Esophagus (tissue), 2 donors: Measurements from ENCODE around the gene RILPL2. TPM values are rescaled to one million over a fixed set of nuclear protein-coding genes. Genes with fewer than 3 reads are reported as not detected.

Source experiments
- H3K27ac ChIP-seq, 2 donors: one replicate each; pipeline ENCODE4 v1.5.1; 2013; ENCODE audit warnings: low read depth in 2 of 2, mild to moderate bottlenecking in 2 of 2, inconsistent platforms in 1 of 2, low read length in 1 of 2, moderate library complexity in 1 of 2
- H3K27me3 ChIP-seq, 2 donors: one replicate each; pipeline ENCODE4 v1.6.1; 2013; ENCODE audit warnings: low read length in 2 of 2, control low read depth in 1 of 2, mild to moderate bottlenecking in 1 of 2; ENCODE audit not compliant: insufficient read depth in 2 of 2, control insufficient read depth in 1 of 2
- H3K36me3 ChIP-seq, 2 donors: one replicate each; pipeline ENCODE4 v1.6.1; 2013; ENCODE audit warnings: low read length in 1 of 2; ENCODE audit not compliant: control insufficient read depth in 2 of 2, insufficient read depth in 2 of 2
- H3K4me1 ChIP-seq, 2 donors: one replicate each; pipeline ENCODE4 v1.6.1; 2013; ENCODE audit warnings: low read length in 1 of 2; ENCODE audit not compliant: control insufficient read depth in 2 of 2, insufficient read depth in 2 of 2
- H3K4me3 ChIP-seq, 2 donors: one replicate each; pipeline ENCODE4 v1.5.1; 2013; ENCODE audit warnings: low read length in 2 of 2, mild to moderate bottlenecking in 2 of 2, low read depth in 1 of 2, moderate library complexity in 1 of 2
- H3K9me3 ChIP-seq, 2 donors: one replicate each; pipeline ENCODE4 v1.6.1; 2013; ENCODE audit warnings: mild to moderate bottlenecking in 2 of 2, low read depth in 1 of 2, low read length in 1 of 2, moderate library complexity in 1 of 2; ENCODE audit not compliant: control insufficient read depth in 2 of 2, insufficient read depth in 1 of 2
- WGBS, 2 donors: extraction: QIAGEN DNeasy Blood & Tissue Kit; methylation state at CpG; one replicate each; pipeline ENCODE4 v1.1.7; 2013; 5-methylcytosine and 5-hydroxymethylcytosine counted together
- polyA plus RNA-seq, 2 donors: library from polyadenylated mRNA; stranded (reverse); fragments of 200-250 nt; gene quantifications; one replicate each; pipeline ENCODE4 v1.2.3, GENCODE V29; 2013
- donor health status: healthy with polysubstance abuse.
- donor health status: Bipolar disorder and iron deficiency.

The RILPL2 gene
- polyA plus RNA-seq, 2 donors: 1.6 to 2.3 TPM

DNA sequence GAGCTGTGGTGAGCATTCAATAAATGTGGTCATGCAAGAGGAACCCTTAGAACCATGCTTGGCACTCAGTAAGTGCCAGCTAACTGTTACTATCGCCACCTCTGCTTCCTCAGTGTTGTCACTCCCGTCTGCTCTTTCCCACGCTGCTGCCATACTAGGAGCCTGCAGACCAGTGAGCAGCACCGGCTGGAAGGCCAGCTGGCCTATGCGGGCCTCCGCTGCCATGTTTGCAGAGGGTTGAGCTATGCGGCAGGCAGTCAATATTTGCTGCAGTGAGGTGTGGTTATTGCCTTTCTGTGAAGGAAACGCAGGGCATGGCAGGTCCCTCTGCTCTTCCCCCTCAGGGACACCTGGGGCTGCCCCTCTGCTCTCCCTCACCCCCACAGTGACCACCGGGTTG lies 39.5 kb downstream of the RILPL2 start:
- Histone ChIP-seq H3K36me3 (peaks cover 13 to 39% of the 10 kb centered on the region in 2 donors), H3K27ac (peak overlapping the region; percentile 6 to 12), H3K4me1 (peaks cover 4 to 5% of the 10 kb centered on the region in 2 donors), H3K9me3 (no peaks in the 10 kb centered on the region), H3K27me3 (no peaks in the 10 kb centered on the region), H3K4me3 (no peak overlapping the region)
- WGBS, 2 donors: 75 to 76% methylated on average over 9 of the region's 9 CpGs

DNA sequence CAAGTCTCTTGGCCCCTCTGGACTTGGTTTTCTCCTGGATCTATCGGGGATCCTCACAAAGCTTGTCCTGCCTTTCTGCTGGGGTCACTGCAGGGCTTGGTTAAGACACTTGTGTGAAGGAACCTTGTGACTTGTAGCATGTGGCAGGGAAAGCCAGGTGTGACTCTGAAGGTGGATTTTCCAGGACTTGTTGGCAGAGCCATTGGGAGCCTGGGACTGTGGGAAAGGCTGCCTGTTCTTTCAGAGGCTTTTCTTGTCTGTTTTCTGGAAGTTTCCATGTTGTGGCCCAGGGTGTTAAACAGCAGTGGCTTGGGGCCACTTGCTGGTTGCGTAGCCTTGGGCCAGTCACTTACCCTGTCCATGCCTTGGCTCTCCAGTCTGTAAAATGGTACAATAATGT lies 39.9 kb downstream of the RILPL2 start:
- H3K9me3 ChIP-seq: no peaks in the 10 kb centered on the region
- no peaks in the 10 kb centered on the region for H3K27me3 ChIP-seq
- H3K4me1 ChIP-seq: peaks cover 5 to 7% of the 10 kb centered on the region in 2 donors
- peaks cover 13 to 43% of the 10 kb centered on the region in 2 donors for H3K36me3 ChIP-seq
- peak overlapping the region in 1 of 2 donors; percentile 6 for H3K27ac ChIP-seq
- no peak overlapping the region for H3K4me3 ChIP-seq
- 86 to 99% methylated on average over 2 of the region's 2 CpGs for WGBS, 2 donors

DNA sequence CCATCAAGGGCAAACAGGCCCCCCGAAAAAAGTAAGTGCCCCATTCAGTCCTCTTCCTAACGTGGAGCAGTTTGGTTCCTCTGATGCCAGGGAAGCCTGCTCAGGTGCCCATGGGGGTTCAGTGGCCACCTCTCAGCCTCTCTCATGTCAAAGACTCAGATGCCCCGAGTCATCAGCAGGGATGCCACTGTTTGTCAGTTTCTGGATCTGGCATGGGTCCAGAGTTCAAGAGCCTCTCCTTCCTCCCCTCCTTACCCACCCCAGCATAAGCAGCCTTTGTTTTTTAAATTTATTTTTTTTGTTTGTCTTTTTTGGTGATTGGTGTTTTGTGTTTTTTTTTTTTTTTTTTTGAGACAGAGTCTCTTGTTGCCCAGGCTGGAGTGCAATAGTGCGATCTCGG lies 41.2 kb downstream of the RILPL2 start:
- Histone ChIP-seq H3K4me1 (peaks cover 5 to 9% of the 10 kb centered on the region in 2 donors), H3K27ac (no peak overlapping the region), H3K9me3 (no peaks in the 10 kb centered on the region), H3K27me3 (no peaks in the 10 kb centered on the region), H3K4me3 (no peak overlapping the region), H3K36me3 (peaks cover 13 to 45% of the 10 kb centered on the region in 2 donors)
- WGBS, 2 donors: 79 to 87% methylated on average over 5 of the region's 5 CpGs

DNA sequence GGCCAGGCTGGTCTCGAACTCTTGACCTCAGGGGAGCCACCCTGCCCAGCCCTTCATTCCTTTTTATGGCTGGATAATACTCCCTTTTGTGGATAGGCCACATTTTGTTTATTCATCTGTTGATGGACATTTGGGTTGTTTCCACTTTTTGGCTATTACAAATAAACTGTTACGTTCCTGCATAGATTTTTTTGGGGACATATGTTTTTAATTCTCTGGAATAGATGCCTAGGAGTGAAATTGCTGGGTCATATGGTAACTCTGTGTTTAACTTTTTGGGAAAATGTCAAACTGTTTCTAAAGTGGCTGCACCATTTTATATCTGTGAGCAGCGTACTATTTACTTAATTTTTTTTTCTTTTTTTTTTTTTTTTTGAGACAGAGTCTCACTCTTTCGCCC lies 42.7 kb downstream of the RILPL2 start:
- no peaks in the 10 kb centered on the region for H3K27me3 ChIP-seq
- H3K4me3 ChIP-seq: no peak overlapping the region
- peaks cover 13 to 42% of the 10 kb centered on the region in 2 donors for H3K36me3 ChIP-seq
- no peaks in the 10 kb centered on the region for H3K9me3 ChIP-seq
- 78 to 83% methylated on average over 4 of the region's 4 CpGs for WGBS, 2 donors
- H3K4me1 ChIP-seq: peaks cover 3 to 9% of the 10 kb centered on the region in 2 donors
- no peak overlapping the region for H3K27ac ChIP-seq

DNA sequence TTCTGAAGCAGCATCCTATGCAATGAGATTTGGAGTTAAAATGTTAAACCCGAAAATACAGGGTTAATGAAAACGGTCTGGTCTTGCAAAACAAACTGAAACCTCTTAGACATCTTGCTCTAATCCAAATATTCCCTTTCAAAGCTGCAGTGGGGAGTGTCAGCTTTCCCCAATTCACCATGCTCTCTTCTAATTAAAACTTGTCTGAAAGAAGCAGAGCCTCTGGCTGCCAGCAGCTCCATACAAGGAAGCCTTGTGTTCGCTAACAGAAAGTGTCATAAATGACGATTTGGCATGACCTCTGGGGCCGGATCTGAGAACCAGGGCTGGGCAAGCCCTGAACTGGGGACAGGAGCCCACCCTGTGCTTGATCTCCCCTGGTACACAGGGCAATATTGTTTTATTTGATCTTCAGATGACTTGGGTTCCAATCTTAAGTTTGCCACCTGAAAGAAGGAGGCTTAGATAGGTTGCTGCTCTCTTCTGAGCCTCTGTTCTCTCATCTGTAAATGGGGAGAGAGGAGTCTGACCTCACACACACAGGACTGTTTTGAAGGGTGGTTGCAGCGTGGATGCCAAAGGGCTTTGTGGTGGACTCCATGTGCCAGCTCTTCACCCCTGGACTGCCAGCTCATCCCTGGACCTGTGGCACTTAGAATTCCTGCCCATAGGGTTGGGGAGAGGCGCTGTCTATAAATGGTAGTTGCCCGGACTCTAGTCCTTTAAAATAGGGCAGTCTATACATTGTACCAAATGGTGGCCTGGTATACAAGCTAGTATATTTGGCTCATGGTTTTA lies 44.7 kb downstream of the RILPL2 start:
- Histone ChIP-seq H3K36me3 (peaks cover 10 to 30% of the 10 kb centered on the region in 2 donors), H3K4me3 (no peak overlapping the region), H3K4me1 (peaks cover 0 to 13% of the 10 kb centered on the region in 2 donors), H3K9me3 (no peaks in the 10 kb centered on the region), H3K27ac (peak overlapping the region; percentile 84 to 98), H3K27me3 (no peaks in the 10 kb centered on the region)
- 63 to 70% methylated on average over 8 of the region's 8 CpGs for WGBS, 2 donors

DNA sequence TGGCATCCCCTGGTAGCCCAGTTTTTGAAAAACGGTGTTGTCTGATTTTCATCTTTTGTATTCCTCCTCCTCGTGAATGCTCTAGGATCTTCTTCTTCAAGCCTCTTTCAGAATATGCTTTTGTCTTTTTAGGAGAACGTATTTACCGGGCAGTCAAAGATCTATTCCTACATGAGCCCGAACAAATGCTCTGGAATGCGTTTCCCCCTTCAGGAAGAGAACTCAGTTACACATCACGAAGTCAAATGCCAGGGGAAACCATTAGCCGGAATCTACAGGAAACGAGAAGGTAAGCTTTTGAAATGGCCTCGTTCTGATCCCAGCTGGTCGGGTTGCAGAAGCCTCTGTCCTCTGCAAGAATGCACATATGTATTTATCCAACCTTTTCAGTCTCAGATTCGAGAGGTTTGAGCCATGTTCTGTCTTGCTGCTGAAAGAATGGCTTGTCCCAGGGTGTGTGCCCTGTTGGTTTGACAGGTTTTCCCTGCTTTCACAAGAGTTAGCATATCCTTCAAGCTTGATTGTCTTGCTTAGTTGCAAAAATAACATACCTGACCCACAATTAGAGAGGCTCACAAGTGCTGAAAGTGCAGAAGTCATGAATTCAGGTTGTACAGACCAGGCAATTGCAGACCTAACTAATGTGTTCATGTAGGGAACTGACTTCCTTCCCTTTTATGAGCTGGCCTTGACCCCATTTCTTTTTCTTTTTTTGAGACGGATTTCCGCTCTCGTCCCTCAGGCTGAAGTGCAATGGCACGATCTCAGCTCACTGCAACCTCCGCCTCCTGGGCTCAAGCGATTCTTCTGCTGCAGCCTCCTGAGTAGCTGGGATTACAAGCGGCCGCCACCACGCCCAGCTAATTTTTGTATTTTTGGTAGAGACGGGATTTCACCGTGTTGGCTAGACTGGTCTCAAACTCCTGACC lies 45.7 kb downstream of the RILPL2 start:
- no peaks in the 10 kb centered on the region for H3K27me3 ChIP-seq
- H3K9me3 ChIP-seq: no peaks in the 10 kb centered on the region
- peaks cover 0 to 13% of the 10 kb centered on the region in 2 donors for H3K4me1 ChIP-seq
- 41 to 52% methylated on average over 23 of the region's 23 CpGs for WGBS, 2 donors
- H3K27ac ChIP-seq: peak overlapping the region; percentile 95 to 98
- peak overlapping the region; percentile 71 to 85 for H3K4me3 ChIP-seq
- H3K36me3 ChIP-seq: peaks cover 6 to 20% of the 10 kb centered on the region in 2 donors

DNA sequence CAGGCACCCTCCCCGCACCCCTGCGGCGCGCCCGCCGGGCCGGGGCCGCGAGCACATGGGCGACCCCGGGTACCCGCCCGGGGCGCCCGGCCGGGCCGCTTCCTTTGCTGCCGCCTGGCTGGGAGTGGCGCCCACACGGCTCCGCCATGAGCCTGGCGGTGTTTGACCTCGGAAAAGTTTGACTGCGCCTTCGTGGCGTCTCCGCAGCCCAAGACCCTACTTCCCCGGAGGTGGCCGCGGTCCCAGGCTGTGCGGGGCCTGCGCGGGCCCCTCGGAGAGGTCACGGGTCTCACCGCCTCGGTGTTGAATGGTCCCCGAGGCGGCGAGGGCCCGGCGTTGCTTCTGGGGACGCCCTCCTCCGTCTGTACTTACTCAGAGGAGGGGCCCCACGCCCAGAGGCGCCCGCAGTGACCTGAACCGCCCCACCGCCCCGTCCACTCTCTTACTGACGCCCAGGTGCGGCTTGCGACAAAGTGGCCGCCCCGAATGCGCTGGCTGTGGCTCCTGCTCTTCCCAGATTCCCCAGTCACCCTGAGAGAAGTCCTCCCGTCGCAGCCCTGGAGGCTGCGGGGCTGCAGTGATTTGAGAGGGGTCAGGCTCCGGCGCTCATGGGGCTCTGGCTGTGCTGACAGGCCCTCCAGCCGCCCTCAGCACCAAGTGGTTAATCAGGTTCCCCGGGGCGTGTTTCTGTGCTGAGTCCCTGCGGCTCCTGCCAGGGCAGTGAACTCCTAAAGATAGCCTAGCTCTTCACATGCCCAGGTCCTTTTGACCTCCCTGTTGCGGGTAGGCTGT lies 46.7 kb downstream of the RILPL2 start:
- Histone ChIP-seq H3K9me3 (no peaks in the 10 kb centered on the region), H3K4me3 (peak overlapping the region; percentile 71 to 85), H3K36me3 (peaks cover 5 to 14% of the 10 kb centered on the region in 2 donors), H3K27me3 (no peaks in the 10 kb centered on the region), H3K27ac (peak overlapping the region; percentile 95 to 98), H3K4me1 (peaks cover 0 to 13% of the 10 kb centered on the region in 2 donors)
- 4 to 7% methylated on average over 52 to 66 of the region's 66 CpGs for WGBS, 2 donors

DNA sequence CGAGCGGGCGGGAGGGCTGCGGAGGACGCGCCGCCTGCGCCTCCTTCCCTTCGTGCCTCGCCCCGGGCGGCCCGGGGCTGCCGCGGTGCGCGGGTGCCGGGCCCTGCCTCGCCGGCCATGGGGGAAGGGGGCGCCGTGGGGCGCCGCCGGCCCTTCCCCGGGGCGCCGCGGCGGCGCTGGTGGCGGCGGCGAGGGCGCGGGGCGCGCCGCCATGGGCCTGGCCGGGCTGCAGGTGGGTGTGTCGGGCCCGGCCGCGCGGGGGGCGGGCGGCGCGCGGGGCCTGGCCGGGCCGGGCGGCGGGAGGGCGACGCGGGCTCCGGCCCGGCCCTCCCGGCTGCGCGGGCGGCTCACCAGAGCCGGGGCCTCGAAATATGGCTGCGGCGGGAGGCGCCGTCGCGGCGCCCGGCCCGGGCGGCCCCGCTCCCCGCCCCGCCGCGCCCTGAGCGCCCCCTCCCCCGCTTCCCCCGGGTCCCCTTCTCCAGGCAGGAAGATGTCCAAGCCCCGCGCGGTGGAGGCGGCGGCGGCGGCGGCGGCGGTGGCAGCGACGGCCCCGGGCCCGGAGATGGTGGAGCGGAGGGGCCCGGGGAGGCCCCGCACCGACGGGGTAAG lies 47.4 kb downstream of the RILPL2 start:
- Histone ChIP-seq H3K36me3 (peaks cover 0 to 10% of the 10 kb centered on the region in 2 donors), H3K4me3 (peak overlapping the region; percentile 71 to 85), H3K27me3 (no peaks in the 10 kb centered on the region), H3K4me1 (peaks cover 6 to 16% of the 10 kb centered on the region in 2 donors), H3K9me3 (no peaks in the 10 kb centered on the region), H3K27ac (peak overlapping the region; percentile 95 to 98)
- WGBS, 2 donors: 0% methylated on average over 2 to 102 of the region's 102 CpGs
